ENCODE results near the gene EIF4G3.

DNA sequence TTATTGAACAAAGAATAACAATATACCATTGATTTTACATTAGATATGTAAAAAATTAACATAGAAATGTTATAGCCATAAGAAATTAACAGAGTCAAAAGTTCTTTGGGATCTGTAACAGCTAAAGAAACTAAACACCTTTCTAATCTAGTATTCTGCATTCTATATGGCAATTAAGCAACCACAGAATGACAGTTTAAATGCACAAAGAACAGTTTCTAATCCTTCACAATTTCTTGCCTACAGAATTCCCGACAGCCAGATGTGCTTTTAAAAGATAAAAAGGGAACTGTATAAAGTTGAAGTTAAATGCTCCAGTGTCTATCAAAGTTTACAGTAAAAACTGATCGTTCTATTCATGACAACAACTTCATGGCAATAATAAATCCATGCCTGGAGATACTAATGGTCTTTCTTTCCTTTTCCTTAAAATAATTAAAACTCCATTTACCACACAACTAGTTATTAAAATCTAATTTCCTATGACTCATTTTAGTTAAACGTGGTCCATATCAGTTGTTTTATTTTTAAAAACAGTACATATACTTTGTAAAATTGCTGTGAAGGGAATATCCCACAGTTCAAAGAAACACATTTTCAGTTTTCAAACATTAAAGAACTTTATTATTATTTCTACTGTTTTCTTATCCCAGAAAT is 110.2 kb downstream of the EIF4G3 start:
- TF ChIP-seq ZBTB7A (IDR thresholded peaks at IDR 0.05; ENCODE audit: low read depth) (no peak), TCF12 (IDR thresholded peaks at IDR 0.05; ENCODE audit: low read depth) (no peak), EP300 (IDR thresholded peaks at IDR 0.05; ENCODE audit: borderline replicate concordance) (no peak), CEBPB (IDR thresholded peaks at IDR 0.05) (no peak), TAF1 (IDR thresholded peaks at IDR 0.05; ENCODE audit: low read depth) (no peak)
- TF ChIP-seq, protein P1, sequence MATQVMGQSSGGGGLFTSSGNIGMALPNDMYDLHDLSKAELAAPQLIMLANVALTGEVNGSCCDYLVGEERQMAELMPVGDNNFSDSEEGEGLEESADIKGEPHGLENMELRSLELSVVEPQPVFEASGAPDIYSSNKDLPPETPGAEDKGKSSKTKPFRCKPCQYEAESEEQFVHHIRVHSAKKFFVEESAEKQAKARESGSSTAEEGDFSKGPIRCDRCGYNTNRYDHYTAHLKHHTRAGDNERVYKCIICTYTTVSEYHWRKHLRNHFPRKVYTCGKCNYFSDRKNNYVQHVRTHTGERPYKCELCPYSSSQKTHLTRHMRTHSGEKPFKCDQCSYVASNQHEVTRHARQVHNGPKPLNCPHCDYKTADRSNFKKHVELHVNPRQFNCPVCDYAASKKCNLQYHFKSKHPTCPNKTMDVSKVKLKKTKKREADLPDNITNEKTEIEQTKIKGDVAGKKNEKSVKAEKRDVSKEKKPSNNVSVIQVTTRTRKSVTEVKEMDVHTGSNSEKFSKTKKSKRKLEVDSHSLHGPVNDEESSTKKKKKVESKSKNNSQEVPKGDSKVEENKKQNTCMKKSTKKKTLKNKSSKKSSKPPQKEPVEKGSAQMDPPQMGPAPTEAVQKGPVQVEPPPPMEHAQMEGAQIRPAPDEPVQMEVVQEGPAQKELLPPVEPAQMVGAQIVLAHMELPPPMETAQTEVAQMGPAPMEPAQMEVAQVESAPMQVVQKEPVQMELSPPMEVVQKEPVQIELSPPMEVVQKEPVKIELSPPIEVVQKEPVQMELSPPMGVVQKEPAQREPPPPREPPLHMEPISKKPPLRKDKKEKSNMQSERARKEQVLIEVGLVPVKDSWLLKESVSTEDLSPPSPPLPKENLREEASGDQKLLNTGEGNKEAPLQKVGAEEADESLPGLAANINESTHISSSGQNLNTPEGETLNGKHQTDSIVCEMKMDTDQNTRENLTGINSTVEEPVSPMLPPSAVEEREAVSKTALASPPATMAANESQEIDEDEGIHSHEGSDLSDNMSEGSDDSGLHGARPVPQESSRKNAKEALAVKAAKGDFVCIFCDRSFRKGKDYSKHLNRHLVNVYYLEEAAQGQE (IDR thresholded peaks at IDR 0.05; ENCODE audit: low read depth), result no peak
- TF ChIP-seq, protein P2, sequence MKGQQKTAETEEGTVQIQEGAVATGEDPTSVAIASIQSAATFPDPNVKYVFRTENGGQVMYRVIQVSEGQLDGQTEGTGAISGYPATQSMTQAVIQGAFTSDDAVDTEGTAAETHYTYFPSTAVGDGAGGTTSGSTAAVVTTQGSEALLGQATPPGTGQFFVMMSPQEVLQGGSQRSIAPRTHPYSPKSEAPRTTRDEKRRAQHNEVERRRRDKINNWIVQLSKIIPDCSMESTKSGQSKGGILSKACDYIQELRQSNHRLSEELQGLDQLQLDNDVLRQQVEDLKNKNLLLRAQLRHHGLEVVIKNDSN (IDR thresholded peaks at IDR 0.05), result no peak
